GM23248 (cell line): ENCODE results near the gene PADI2. TPM values are rescaled to one million over a fixed set of nuclear protein-coding genes. Genes with fewer than 3 reads are reported as not detected.
A peak's percentile ranks its signal among the peaks of the same experiment; 100 is the strongest.

Source experiments
- DNase-seq: peaks from one replicate; pipeline ENCODE4 v3.0.0-alpha.2; 2015
- H2AFZ ChIP-seq: fragments of 200-600 bp; sonication (generic); 2 replicates; pipeline ENCODE4 v1.6.1; 2016; ENCODE audit warnings: antibody characterized with exemption
- H3F3A ChIP-seq: fragments of 200-600 bp; sonication (generic); 2 replicates; pipeline ENCODE4 v1.6.1; 2016; ENCODE audit warnings: mild to moderate bottlenecking, antibody characterized with exemption, mixed run types; ENCODE audit not compliant: insufficient read depth
- H3K27ac ChIP-seq: fragments of 200-600 bp; sonication (generic); 2 replicates; pipeline ENCODE4 v1.5.1; 2016; ENCODE audit warnings: mild to moderate bottlenecking
- H3K27me3 ChIP-seq: fragments of 200-600 bp; sonication (generic); replicated peaks from 2 replicates; pipeline ENCODE4 v1.6.1; 2016; ENCODE audit warnings: mild to moderate bottlenecking; ENCODE audit not compliant: insufficient read depth
- H3K36me3 ChIP-seq: fragments of 200-600 bp; sonication (generic); 2 replicates; pipeline ENCODE4 v1.6.1; 2016; ENCODE audit warnings: low read depth, mild to moderate bottlenecking
- H3K4me1 ChIP-seq: fragments of 200-600 bp; sonication (generic); 2 replicates; pipeline ENCODE4 v1.6.1; 2016; ENCODE audit warnings: mild to moderate bottlenecking; ENCODE audit not compliant: insufficient read depth
- H3K4me2 ChIP-seq: fragments of 200-600 bp; sonication (generic); one replicate; pipeline ENCODE4 v1.6.1; 2016; ENCODE audit warnings: mild to moderate bottlenecking; ENCODE audit not compliant: unreplicated experiment
- H3K4me3 ChIP-seq: fragments of 200-600 bp; sonication (generic); 2 replicates; pipeline ENCODE4 v1.5.1; 2016; ENCODE audit warnings: mild to moderate bottlenecking
- H3K79me2 ChIP-seq: fragments of 200-600 bp; sonication (generic); 2 replicates; pipeline ENCODE4 v1.6.1; 2016; ENCODE audit warnings: mild to moderate bottlenecking; ENCODE audit not compliant: insufficient read depth
- H3K9ac ChIP-seq: fragments of 200-600 bp; sonication (generic); 2 replicates; pipeline ENCODE4 v1.6.1; 2016; ENCODE audit warnings: mild to moderate bottlenecking
- H3K9me2 ChIP-seq: fragments of 200-600 bp; sonication (generic); 2 replicates; pipeline ENCODE4 v1.6.1; 2016; ENCODE audit warnings: mixed run types, mild to moderate bottlenecking, moderate library complexity; ENCODE audit not compliant: insufficient read depth
- H3K9me3 ChIP-seq: fragments of 200-600 bp; sonication (generic); one replicate; pipeline ENCODE4 v1.6.1; 2017; ENCODE audit warnings: low read depth
- H4K20me1 ChIP-seq: fragments of 200-600 bp; sonication (generic); 2 replicates; pipeline ENCODE4 v1.6.0; 2016; ENCODE audit not compliant: insufficient read depth
- EZH2 ChIP-seq: fragments of 200-600 bp; sonication (generic); IDR thresholded peaks from 2 replicates; pipeline ENCODE4 v1.6.1; 2018; ENCODE audit warnings: antibody characterized with exemption, mild to moderate bottlenecking; ENCODE audit not compliant: insufficient read depth, poor library complexity, severe bottlenecking
- EZH2phosphoT487 ChIP-seq: fragments of 200-600 bp; sonication (generic); IDR thresholded peaks from 2 replicates; pipeline ENCODE4 v1.6.1; 2018; ENCODE audit warnings: antibody characterized with exemption, moderate library complexity, mild to moderate bottlenecking, low read depth; ENCODE audit not compliant: insufficient read depth
- WGBS, 2 experiments: methylation state at CpG; one replicate each; pipeline ENCODE4 v1.1.6; 2015 to 2017; ENCODE audit warnings: low lambda C conversion rate in 2 of 2, low coverage in 1 of 2; ENCODE audit errors: missing lambda C conversion rate in 2 of 2; 5-methylcytosine and 5-hydroxymethylcytosine counted together
- in situ Hi-C: fragments of 300-500 bp; cut with MboI; formaldehyde crosslinking; loops from 2 replicates; pipeline ENCODE4 v1.15.0; 2020
- polyA plus RNA-seq: library from polyadenylated mRNA; unstranded; fragments of >200 nt; fragmentation: Nextera tagmentation; extraction: Ambion mirVana; gene quantifications from 2 replicates; pipeline ENCODE4 v1.2.1, GENCODE V29; 2016
- total RNA-seq: library from RNA; depleted of rRNA; stranded (reverse); fragments of >200 nt; shearing (Covaris generic); gene quantifications from 2 replicates; pipeline ENCODE4 v1.2.3, GENCODE V29; 2014

The PADI2 gene
- total and polyA plus RNA-seq, 2 experiments from 2014 or later, result 0.11 to 0.22 TPM

- Histone ChIP-seq H3K79me2 (no peaks in the 10 kb centered on the region), H3K9me3 (no peaks in the 10 kb centered on the region), H2AFZ (no peak overlapping the region), H3K4me1 (peaks cover 33% of the 10 kb centered on the region), H3K9ac (no peak overlapping the region), H4K20me1 (no peaks in the 10 kb centered on the region), H3K9me2 (no peaks in the 10 kb centered on the region), H3F3A (peaks cover 26% of the 10 kb centered on the region), H3K36me3 (no peaks in the 10 kb centered on the region), H3K27ac (no peak overlapping the region), H3K4me2 (no peak overlapping the region), H3K4me3 (no peak overlapping the region), H3K27me3 (no peaks in the 10 kb centered on the region)
- TF ChIP-seq EZH2 (no peak), EZH2phosphoT487 (no peak)
- WGBS, 2 experiments, result 73 to 86% methylated on average over 1 of the region's 1 CpG
- no peak for DNase-seq
- in situ Hi-C loops, result no loop called here
Measured at GRCh38 chr1:17165823-17166222, 46.6 kb upstream of the PADI2 start.

GRCh38 chr1:17163789-17164666, 44.8 kb upstream of the PADI2 start:
- Histone ChIP-seq H3K9ac (no peak overlapping the region), H3K36me3 (no peaks in the 10 kb centered on the region), H2AFZ (no peak overlapping the region), H4K20me1 (no peaks in the 10 kb centered on the region), H3K4me3 (no peak overlapping the region), H3K4me1 (peaks cover 16% of the 10 kb centered on the region), H3K9me3 (no peaks in the 10 kb centered on the region), H3K9me2 (no peaks in the 10 kb centered on the region), H3K27me3 (no peaks in the 10 kb centered on the region), H3K79me2 (no peaks in the 10 kb centered on the region), H3K4me2 (no peak overlapping the region), H3K27ac (no peak overlapping the region), H3F3A (peaks cover 15% of the 10 kb centered on the region)
- in situ Hi-C loops, result no loop called here
- TF ChIP-seq EZH2, result no peak
- TF ChIP-seq EZH2phosphoT487, result no peak
- WGBS, 2 experiments, result 79 to 81% methylated on average over 16 of the region's 16 CpGs
- DNase-seq, result no peak

- no peaks in the 10 kb centered on the region for H3K9me3 ChIP-seq
- H3K27ac ChIP-seq, result no peak overlapping the region
- no peak for DNase-seq
- peaks cover 9% of the 10 kb centered on the region for H3F3A ChIP-seq
- no peaks in the 10 kb centered on the region for H3K9me2 ChIP-seq
- no peak overlapping the region for H3K4me3 ChIP-seq
- H3K9ac ChIP-seq, result no peak overlapping the region
- peaks cover 10% of the 10 kb centered on the region for H3K4me1 ChIP-seq
- no peaks in the 10 kb centered on the region for H3K79me2 ChIP-seq
- no peak overlapping the region for H3K4me2 ChIP-seq
- H3K36me3 ChIP-seq, result no peaks in the 10 kb centered on the region
- H3K27me3 ChIP-seq, result no peaks in the 10 kb centered on the region
- H2AFZ ChIP-seq, result no peak overlapping the region
- in situ Hi-C loops, result no loop called here
- no peaks in the 10 kb centered on the region for H4K20me1 ChIP-seq
- 87 to 89% methylated on average over 7 of the region's 7 CpGs for WGBS, 2 experiments
- no peak for TF ChIP-seq EZH2phosphoT487
- no peak for TF ChIP-seq EZH2
Measured at GRCh38 chr1:17163371-17163770, 44.1 kb upstream of the PADI2 start.

DNA sequence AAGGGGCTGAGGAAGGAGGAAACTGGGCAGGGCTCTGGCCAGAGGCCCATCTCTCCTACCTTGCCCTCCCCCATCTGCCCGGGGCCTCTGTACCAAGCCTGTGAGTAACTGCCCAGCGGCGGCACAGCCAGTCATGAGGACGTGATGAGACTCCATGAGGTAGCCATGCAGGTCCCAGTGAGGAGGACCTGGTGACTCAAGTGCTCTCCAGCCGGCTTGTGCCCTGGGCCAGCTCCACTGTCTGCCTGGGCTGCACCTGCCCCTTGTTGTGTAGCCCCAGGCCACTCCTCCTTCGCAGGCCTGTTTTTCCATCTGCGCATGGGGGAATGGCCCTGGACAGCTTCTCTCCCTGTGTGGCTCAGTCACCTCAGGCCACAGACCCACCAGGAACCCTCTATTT, 43.7 kb upstream of the PADI2 start:
- H3K9me3 ChIP-seq, result no peaks in the 10 kb centered on the region
- no peak overlapping the region for H3K4me3 ChIP-seq

More for the DNA sequence above, 43.7 kb upstream of the PADI2 start:
- no peaks in the 10 kb centered on the region for H3K27me3 ChIP-seq
- no peak overlapping the region for H3K9ac ChIP-seq
- H3K27ac ChIP-seq, result no peak overlapping the region
- peaks cover 6% of the 10 kb centered on the region; the same call in 1 of the 2 replicates for H3F3A ChIP-seq
- no peaks in the 10 kb centered on the region for H3K9me2 ChIP-seq
- no peak overlapping the region for H2AFZ ChIP-seq
- no peak for TF ChIP-seq EZH2phosphoT487
- TF ChIP-seq EZH2, result no peak
- DNase-seq, result peak; percentile 56
- H4K20me1 ChIP-seq, result no peaks in the 10 kb centered on the region
- in situ Hi-C loops, result no loop called here
- WGBS, 2 experiments, result 83 to 85% methylated on average over 7 of the region's 7 CpGs
- no peak overlapping the region for H3K4me2 ChIP-seq
- no peaks in the 10 kb centered on the region for H3K79me2 ChIP-seq
- peaks cover 7% of the 10 kb centered on the region for H3K4me1 ChIP-seq
- no peaks in the 10 kb centered on the region for H3K36me3 ChIP-seq
